Tibial artery (tissue), 4 donors: ENCODE results near the gene RNF183.

Experiments used
- DNase-seq, 2 donors: peaks; one replicate each; pipeline ENCODE4 v3.0.0-alpha.2; 2019
- H3K27ac ChIP-seq, 2 donors: fragments of 200-600 bp; sonication (generic) in 1 of 2; 1 replicate in 1 of 2; 2 replicates in 1 of 2; pipeline ENCODE4 v1.5.1; 2018 to 2019; ENCODE audit warnings: mild to moderate bottlenecking in 1 of 2
- H3K27me3 ChIP-seq, 2 donors: fragments of 200-600 bp; sonication (generic) in 1 of 2; one replicate each; pipeline versions ENCODE4 v1.5.1 to v1.6.0; 2016 to 2019
- H3K36me3 ChIP-seq, 3 donors: fragments of 200-600 bp; sonication (generic) in 2 of 3; one replicate each; pipeline ENCODE4 v1.5.1; 2016 to 2019; ENCODE audit warnings: mild to moderate bottlenecking in 2 of 3
- H3K4me1 ChIP-seq, 4 donors: fragments of 200-600 bp; sonication (generic) in 2 of 4; 1 replicate in 3 of 4; 2 replicates in 1 of 4; pipeline ENCODE4 v1.5.1; 2016 to 2019
- H3K4me3 ChIP-seq, 2 donors: fragments of 200-600 bp; sonication (generic) in 1 of 2; 1 replicate in 1 of 2; 2 replicates in 1 of 2; pipeline ENCODE4 v1.5.1; 2018 to 2019; ENCODE audit warnings: mild to moderate bottlenecking in 2 of 2
- H3K9me3 ChIP-seq, 3 donors: fragments of 200-600 bp; sonication (generic) in 1 of 3; one replicate each; pipeline ENCODE4 v1.5.1; 2016 to 2019
- CTCF ChIP-seq, 2 experiments: fragments of 200-600 bp in 1 of 2; fragments of 450-650 bp in 1 of 2; IDR thresholded peaks; one replicate each; pipeline ENCODE4 v1.5.1; 2017 to 2019; ENCODE audit warnings: antibody characterized with exemption in 2 of 2, mild to moderate bottlenecking in 1 of 2, moderate library complexity in 1 of 2
- intact Hi-C: fragments of 100-400 bp; cut with DNase I; formaldehyde crosslinking; loops from one replicate; pipeline ENCODE4 v1.15.0; 2023; ENCODE audit warnings: low total_unique reads

RNF183 gene

GRCh38 chr9:113310538-113310937 lies 7.4 kb upstream of the RNF183 start:
- no peak for TF ChIP-seq CTCF (IDR thresholded peaks at IDR 0.05)
- Histone ChIP-seq H3K27me3 (peaks cover 0 to 11% of the 10 kb centered on the region in 2 donors), H3K4me1 (peaks cover 0 to 3% (median 0%) of the 10 kb centered on the region in 4 donors), H3K36me3 (no peaks in the 10 kb centered on the region), H3K9me3 (no peaks in the 10 kb centered on the region), H3K27ac (no peak overlapping the region), H3K4me3 (no peak overlapping the region)
- DNase-seq = no peak
- intact Hi-C loops = loop anchor here (10.0 kb wide), 1 partner anchor 64 kb away; the partner anchor contains the start of gene HDHD3

GRCh38 chr9:113309204-113309813 lies 6.1 kb upstream of the RNF183 start:
- DNase-seq = no peak
- no peak overlapping the region for H3K4me3 ChIP-seq
- H3K27ac ChIP-seq = no peak overlapping the region
- intact Hi-C loops = no loop called here
- TF ChIP-seq CTCF (IDR thresholded peaks at IDR 0.05) = peak; percentile 50 to 54
- peaks cover 0 to 14% of the 10 kb centered on the region in 2 donors for H3K27me3 ChIP-seq
- H3K4me1 ChIP-seq = no peaks in the 10 kb centered on the region
- no peaks in the 10 kb centered on the region for H3K9me3 ChIP-seq
- H3K36me3 ChIP-seq = no peaks in the 10 kb centered on the region

- no peaks in the 10 kb centered on the region for H3K36me3 ChIP-seq
- no peaks in the 10 kb centered on the region for H3K4me1 ChIP-seq
- no peaks in the 10 kb centered on the region for H3K9me3 ChIP-seq
- intact Hi-C loops = no loop called here
- no peak overlapping the region for H3K27ac ChIP-seq
- H3K27me3 ChIP-seq = peaks cover 0 to 19% of the 10 kb centered on the region in 2 donors
- no peak for TF ChIP-seq CTCF (IDR thresholded peaks at IDR 0.05)
- DNase-seq = no peak
- no peak overlapping the region for H3K4me3 ChIP-seq
These were observed 4.3 kb upstream of the RNF183 start for GRCh38 chr9:113307396-113307975.

- DNase-seq = no peak
- H3K4me1 ChIP-seq = no peaks in the 10 kb centered on the region
- H3K27me3 ChIP-seq = peaks cover 0 to 19% of the 10 kb centered on the region in 2 donors
- no peaks in the 10 kb centered on the region for H3K36me3 ChIP-seq
- no peak overlapping the region for H3K4me3 ChIP-seq
- no peaks in the 10 kb centered on the region for H3K9me3 ChIP-seq
- no peak overlapping the region for H3K27ac ChIP-seq
- intact Hi-C loops = no loop called here
- TF ChIP-seq CTCF (IDR thresholded peaks at IDR 0.05) = no peak
These were observed 3.4 kb upstream of the RNF183 start for GRCh38 chr9:113306566-113306965.

- Histone ChIP-seq H3K9me3 (no peaks in the 10 kb centered on the region), H3K4me3 (no peak overlapping the region), H3K27ac (no peak overlapping the region), H3K36me3 (no peaks in the 10 kb centered on the region), H3K27me3 (peaks cover 0 to 23% of the 10 kb centered on the region in 2 donors), H3K4me1 (no peaks in the 10 kb centered on the region)
- TF ChIP-seq CTCF (IDR thresholded peaks at IDR 0.05) = no peak
- intact Hi-C loops = no loop called here
- DNase-seq = no peak
These were observed 1.6 kb downstream of the RNF183 start for GRCh38 chr9:113301548-113301947.
